ENCODE results near the gene CLIC5.
A peak's percentile ranks its signal among the peaks of the same experiment; 100 is the strongest.

Gene CLIC5

GRCh38 chr6:46035242-46035641, 19.6 kb upstream of the CLIC5 start:
- TF ChIP-seq CTCF (conservative IDR thresholded peaks at IDR 0.05), result no peak
- no peak for TF ChIP-seq ZFX (IDR thresholded peaks at IDR 0.05)
- H3K27ac ChIP-seq, result 0 out of 2 replicates have a peak overlapping the region, but pooled peaks have one; percentile 34

- no peak for TF ChIP-seq CTCF (conservative IDR thresholded peaks at IDR 0.05)
- no peak for TF ChIP-seq ZFX (IDR thresholded peaks at IDR 0.05)
- no peak overlapping the region for H3K27ac ChIP-seq
These were observed 16.7 kb upstream of the CLIC5 start for GRCh38 chr6:46032110-46032998.

- no peak for TF ChIP-seq CTCF (conservative IDR thresholded peaks at IDR 0.05)
- TF ChIP-seq ZFX (IDR thresholded peaks at IDR 0.05), result no peak
- H3K27ac ChIP-seq, result no peak overlapping the region
These were observed 13.9 kb upstream of the CLIC5 start for GRCh38 chr6:46029602-46030001.

- no peak for TF ChIP-seq ZFX (IDR thresholded peaks at IDR 0.05)
- TF ChIP-seq CTCF (conservative IDR thresholded peaks at IDR 0.05), result no peak
- H3K27ac ChIP-seq, result no peak overlapping the region
These were observed 10.6 kb upstream of the CLIC5 start for GRCh38 chr6:46026307-46026706.

- H3K27ac ChIP-seq, result no peak overlapping the region
- no peak for TF ChIP-seq ZFX (IDR thresholded peaks at IDR 0.05)
- no peak for TF ChIP-seq CTCF (conservative IDR thresholded peaks at IDR 0.05)
These were observed 9.9 kb upstream of the CLIC5 start for GRCh38 chr6:46025573-46025972.

- TF ChIP-seq CTCF (conservative IDR thresholded peaks at IDR 0.05), result no peak
- no peak for TF ChIP-seq ZFX (IDR thresholded peaks at IDR 0.05)
These were observed 8.6 kb upstream of the CLIC5 start for GRCh38 chr6:46024124-46024769.

More at GRCh38 chr6:46024124-46024769, 8.6 kb upstream of the CLIC5 start:
- H3K27ac ChIP-seq, result no peak overlapping the region; the same call in 1 of the 2 replicates
